ENCODE data around the gene PIM3. TPM values are rescaled to one million over a fixed set of nuclear protein-coding genes. Genes with fewer than 3 reads are reported as not detected.

The PIM3 gene
- total RNA-seq, 1 experiment from 2014 or later, result 58.2 TPM

DNA sequence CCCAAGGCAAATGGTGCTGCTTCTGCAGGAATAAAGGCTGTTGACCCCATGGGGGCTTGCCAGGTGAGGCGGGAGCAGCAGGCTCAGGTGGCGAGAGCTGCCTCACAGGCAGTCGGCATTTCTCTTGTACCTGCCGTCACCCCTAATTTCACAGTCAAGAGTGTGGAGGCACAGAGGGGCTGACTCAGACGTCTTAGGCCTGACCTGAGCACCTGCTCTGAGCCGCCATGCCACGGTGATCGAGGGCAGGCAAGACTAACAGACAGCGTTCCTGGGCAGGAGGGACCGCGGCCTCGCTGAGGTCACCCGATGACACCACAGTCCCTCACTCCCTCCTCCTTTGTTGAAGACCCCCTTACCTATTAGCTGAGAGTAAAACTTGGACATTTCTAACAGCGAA, 47.5 kb upstream of the PIM3 start:
- BruUV-seq (replicated peaks), result TSS peak; percentile 12
- H3K27me3 ChIP-seq (ENCODE audit: control insufficient read depth, insufficient read depth, low read length), result no peaks in the 10 kb centered on the region
- intact Hi-C loops (cut with micrococcal nuclease; ENCODE audit: unreplicated experiment), result no loop called here
- H3K4me3 ChIP-seq (ENCODE audit: low read depth in 2 of 2, low read length in 2 of 2), result no peak overlapping the region
- no peak for TF ChIP-seq SIN3A (IDR thresholded peaks at IDR 0.05; ENCODE audit: borderline replicate concordance, insufficient read depth, low read depth, low read length)
- TF ChIP-seq, protein P1, sequence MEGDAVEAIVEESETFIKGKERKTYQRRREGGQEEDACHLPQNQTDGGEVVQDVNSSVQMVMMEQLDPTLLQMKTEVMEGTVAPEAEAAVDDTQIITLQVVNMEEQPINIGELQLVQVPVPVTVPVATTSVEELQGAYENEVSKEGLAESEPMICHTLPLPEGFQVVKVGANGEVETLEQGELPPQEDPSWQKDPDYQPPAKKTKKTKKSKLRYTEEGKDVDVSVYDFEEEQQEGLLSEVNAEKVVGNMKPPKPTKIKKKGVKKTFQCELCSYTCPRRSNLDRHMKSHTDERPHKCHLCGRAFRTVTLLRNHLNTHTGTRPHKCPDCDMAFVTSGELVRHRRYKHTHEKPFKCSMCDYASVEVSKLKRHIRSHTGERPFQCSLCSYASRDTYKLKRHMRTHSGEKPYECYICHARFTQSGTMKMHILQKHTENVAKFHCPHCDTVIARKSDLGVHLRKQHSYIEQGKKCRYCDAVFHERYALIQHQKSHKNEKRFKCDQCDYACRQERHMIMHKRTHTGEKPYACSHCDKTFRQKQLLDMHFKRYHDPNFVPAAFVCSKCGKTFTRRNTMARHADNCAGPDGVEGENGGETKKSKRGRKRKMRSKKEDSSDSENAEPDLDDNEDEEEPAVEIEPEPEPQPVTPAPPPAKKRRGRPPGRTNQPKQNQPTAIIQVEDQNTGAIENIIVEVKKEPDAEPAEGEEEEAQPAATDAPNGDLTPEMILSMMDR (IDR thresholded peaks at IDR 0.05), result no peak
- TF ChIP-seq, protein P2, sequence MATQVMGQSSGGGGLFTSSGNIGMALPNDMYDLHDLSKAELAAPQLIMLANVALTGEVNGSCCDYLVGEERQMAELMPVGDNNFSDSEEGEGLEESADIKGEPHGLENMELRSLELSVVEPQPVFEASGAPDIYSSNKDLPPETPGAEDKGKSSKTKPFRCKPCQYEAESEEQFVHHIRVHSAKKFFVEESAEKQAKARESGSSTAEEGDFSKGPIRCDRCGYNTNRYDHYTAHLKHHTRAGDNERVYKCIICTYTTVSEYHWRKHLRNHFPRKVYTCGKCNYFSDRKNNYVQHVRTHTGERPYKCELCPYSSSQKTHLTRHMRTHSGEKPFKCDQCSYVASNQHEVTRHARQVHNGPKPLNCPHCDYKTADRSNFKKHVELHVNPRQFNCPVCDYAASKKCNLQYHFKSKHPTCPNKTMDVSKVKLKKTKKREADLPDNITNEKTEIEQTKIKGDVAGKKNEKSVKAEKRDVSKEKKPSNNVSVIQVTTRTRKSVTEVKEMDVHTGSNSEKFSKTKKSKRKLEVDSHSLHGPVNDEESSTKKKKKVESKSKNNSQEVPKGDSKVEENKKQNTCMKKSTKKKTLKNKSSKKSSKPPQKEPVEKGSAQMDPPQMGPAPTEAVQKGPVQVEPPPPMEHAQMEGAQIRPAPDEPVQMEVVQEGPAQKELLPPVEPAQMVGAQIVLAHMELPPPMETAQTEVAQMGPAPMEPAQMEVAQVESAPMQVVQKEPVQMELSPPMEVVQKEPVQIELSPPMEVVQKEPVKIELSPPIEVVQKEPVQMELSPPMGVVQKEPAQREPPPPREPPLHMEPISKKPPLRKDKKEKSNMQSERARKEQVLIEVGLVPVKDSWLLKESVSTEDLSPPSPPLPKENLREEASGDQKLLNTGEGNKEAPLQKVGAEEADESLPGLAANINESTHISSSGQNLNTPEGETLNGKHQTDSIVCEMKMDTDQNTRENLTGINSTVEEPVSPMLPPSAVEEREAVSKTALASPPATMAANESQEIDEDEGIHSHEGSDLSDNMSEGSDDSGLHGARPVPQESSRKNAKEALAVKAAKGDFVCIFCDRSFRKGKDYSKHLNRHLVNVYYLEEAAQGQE (IDR thresholded peaks at IDR 0.05; ENCODE audit: insufficient read depth in 1 of 2, low read depth in 2 of 2, low read length in 1 of 2), result no peak
- TF ChIP-seq TCF7L2 (IDR thresholded peaks at IDR 0.05; ENCODE audit: low read depth, low read length), result no peak
- no peak for TF ChIP-seq POLR2AphosphoS5 (IDR thresholded peaks at IDR 0.05; ENCODE audit: low read depth, low read length)
- no peak overlapping the region for H3K27ac ChIP-seq (ENCODE audit: low read length)
- ChIA-PET POLR2A (no interaction called here), CTCF (no interaction called here)
- in situ Hi-C loops (cut with HindIII; ENCODE audit: low pct_unique_long_range_greater_than_20kb, low sequenced_read_pairs), result no loop called here
- DNase-seq (ENCODE audit: low read depth, low spot score), result no peak
- H3K4me1 ChIP-seq (ENCODE audit: control insufficient read depth, insufficient read depth, low read length), result no peaks in the 10 kb centered on the region
- peaks cover 4% of the 10 kb centered on the region; the same call in 1 of the 2 replicates for H3K36me3 ChIP-seq (ENCODE audit: control insufficient read depth, insufficient read depth, low read length)
- no peaks in the 10 kb centered on the region for H3K9me3 ChIP-seq (ENCODE audit: control insufficient read depth, insufficient read depth, low read depth, low read length)
- ATAC-seq, result no peak

DNA sequence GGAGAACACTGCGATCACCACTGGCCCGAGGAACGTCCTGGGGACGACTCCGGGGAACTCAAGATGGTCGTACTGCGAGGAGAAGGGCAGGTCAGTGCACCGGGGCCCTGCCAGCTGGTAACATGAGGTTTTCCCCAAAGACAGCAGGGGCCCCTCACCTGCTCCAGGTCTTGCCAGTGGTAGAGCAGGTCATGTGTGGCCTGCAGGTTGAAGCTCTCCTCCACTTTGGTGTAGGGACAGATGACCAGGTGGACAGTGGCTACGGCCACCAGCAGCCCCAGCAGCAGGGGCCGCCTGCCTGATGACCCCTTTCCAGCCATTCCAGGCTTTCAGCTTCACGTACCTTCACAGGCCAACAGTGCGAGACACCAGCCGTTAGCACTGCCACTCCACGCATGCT, 47.1 kb upstream of the PIM3 start:
- intact Hi-C loops (cut with micrococcal nuclease; ENCODE audit: unreplicated experiment), result no loop called here
- DNase-seq (ENCODE audit: low read depth, low spot score) (no peak), ATAC-seq (no peak)
- no peaks in the 10 kb centered on the region for H3K4me1 ChIP-seq (ENCODE audit: control insufficient read depth, insufficient read depth, low read length)
- H3K27ac ChIP-seq (ENCODE audit: low read length), result no peak overlapping the region
- peaks cover 4% of the 10 kb centered on the region; the same call in 1 of the 2 replicates for H3K36me3 ChIP-seq (ENCODE audit: control insufficient read depth, insufficient read depth, low read length)
- TF ChIP-seq POLR2AphosphoS5 (IDR thresholded peaks at IDR 0.05; ENCODE audit: low read depth, low read length) (no peak), SIN3A (IDR thresholded peaks at IDR 0.05; ENCODE audit: borderline replicate concordance, insufficient read depth, low read depth, low read length) (no peak)
- ChIA-PET POLR2A (no interaction called here), CTCF (no interaction called here)
- in situ Hi-C loops (cut with HindIII; ENCODE audit: low pct_unique_long_range_greater_than_20kb, low sequenced_read_pairs), result no loop called here
- no peak overlapping the region for H3K4me3 ChIP-seq (ENCODE audit: low read depth in 2 of 2, low read length in 2 of 2)
- BruUV-seq (replicated peaks), result no TSS peak
- H3K9me3 ChIP-seq (ENCODE audit: control insufficient read depth, insufficient read depth, low read depth, low read length), result no peaks in the 10 kb centered on the region
- H3K27me3 ChIP-seq (ENCODE audit: control insufficient read depth, insufficient read depth, low read length), result no peaks in the 10 kb centered on the region

DNA sequence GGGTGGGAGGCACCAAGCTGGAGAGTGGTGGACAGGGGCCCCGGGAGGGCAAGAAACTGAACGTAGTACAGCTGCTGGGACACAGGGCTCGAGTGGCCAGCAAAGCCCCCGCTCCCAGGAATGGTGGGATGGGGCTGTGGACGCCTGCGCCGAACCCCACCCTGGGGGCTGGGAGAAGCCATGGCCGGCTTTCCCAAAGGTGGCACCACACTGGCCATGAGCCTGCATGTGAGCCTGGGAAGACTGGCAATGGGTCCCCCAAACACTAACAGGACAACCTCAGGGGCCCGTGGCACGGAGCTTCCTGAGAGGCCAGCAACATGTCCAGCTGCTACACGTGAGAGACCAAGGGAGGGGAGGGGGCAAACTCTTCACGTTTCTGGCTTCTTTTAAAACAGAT, 46.3 kb upstream of the PIM3 start:
- peaks cover 1% of the 10 kb centered on the region; the same call in 1 of the 2 replicates for H3K4me1 ChIP-seq (ENCODE audit: control insufficient read depth, insufficient read depth, low read length)
- no peak for ATAC-seq
- intact Hi-C loops (cut with micrococcal nuclease; ENCODE audit: unreplicated experiment), result no loop called here

More for the DNA sequence above, 46.3 kb upstream of the PIM3 start:
- CTCF ChIA-PET, result no interaction called here
- peaks cover 4% of the 10 kb centered on the region; the same call in 1 of the 2 replicates for H3K36me3 ChIP-seq (ENCODE audit: control insufficient read depth, insufficient read depth, low read length)
- no TSS peak for BruUV-seq (replicated peaks)
- TF ChIP-seq POLR2AphosphoS5 (IDR thresholded peaks at IDR 0.05; ENCODE audit: low read depth, low read length) (no peak), TCF7L2 (IDR thresholded peaks at IDR 0.05; ENCODE audit: low read depth, low read length) (no peak), SIN3A (IDR thresholded peaks at IDR 0.05; ENCODE audit: borderline replicate concordance, insufficient read depth, low read depth, low read length) (no peak)
- TF ChIP-seq, protein P2 (IDR thresholded peaks at IDR 0.05; ENCODE audit: insufficient read depth in 1 of 2, low read depth in 2 of 2, low read length in 1 of 2), result no peak
- TF ChIP-seq, protein P1 (IDR thresholded peaks at IDR 0.05), result no peak
- H3K9me3 ChIP-seq (ENCODE audit: control insufficient read depth, insufficient read depth, low read depth, low read length), result no peaks in the 10 kb centered on the region
- no peak overlapping the region for H3K4me3 ChIP-seq (ENCODE audit: low read depth in 2 of 2, low read length in 2 of 2)
- POLR2A ChIA-PET, result no interaction called here
- no peak for DNase-seq (ENCODE audit: low read depth, low spot score)
- H3K27ac ChIP-seq (ENCODE audit: low read length), result no peak overlapping the region
- in situ Hi-C loops (cut with HindIII; ENCODE audit: low pct_unique_long_range_greater_than_20kb, low sequenced_read_pairs), result no loop called here
- no peaks in the 10 kb centered on the region for H3K27me3 ChIP-seq (ENCODE audit: control insufficient read depth, insufficient read depth, low read length)
